Endothelial cell of umbilical vein (primary cell): ENCODE results near the gene NR5A2. TPM values are rescaled to one million over a fixed set of nuclear protein-coding genes. Genes with fewer than 3 reads are reported as not detected.

Experiments
- BruUV-seq: library from RNA; stranded (reverse); fragments of 400-500 nt; replicated peaks from 2 replicates; lab custom pipeline; 2021; lab: Mats Ljungman, UMichigan
- CTCF ChIA-PET: fragments of 300-600, 350-600 bp; sonication (Branson Sonifier 250); formaldehyde crosslinking; loops from one replicate; lab custom pipeline; 2021; ENCODE audit warnings: antibody characterized with exemption, inconsistent platforms; lab: Charles Lee
- POLR2A ChIA-PET: fragments of 300-600, 350-600 bp; sonication (Branson Sonifier 250); formaldehyde crosslinking; loops from one replicate; lab custom pipeline; 2021; ENCODE audit warnings: antibody characterized with exemption, inconsistent platforms; lab: Charles Lee
- DNase-seq: peaks from one replicate; pipeline ENCODE4 v3.0.0-alpha.2; 2011; ENCODE audit warnings: low read depth, low spot score
- FAIRE-seq: peaks from 2 replicates; lab custom pipeline; 2011; peaks lifted over from hg19 to GRCh38; lab: Jason Lieb, UNC
- H2AFZ ChIP-seq: 2 replicates; pipeline ENCODE4 v1.6.0; 2012; ENCODE audit warnings: low read depth, low read length, control low read depth, inconsistent platforms
- H3K27ac ChIP-seq: 2 replicates; pipeline ENCODE4 v1.5.1; 2011; ENCODE audit warnings: low read depth, mild to moderate bottlenecking, control low read depth, low read length, moderate library complexity; ENCODE audit not compliant: insufficient read depth
- H3K27me3 ChIP-seq, 2 experiments: 2 replicates each; pipeline versions ENCODE4 v1.6.0 to v1.6.1; 2011; ENCODE audit warnings: low read length in 2 of 2, mixed read lengths in 1 of 2; ENCODE audit not compliant: control insufficient read depth in 2 of 2, insufficient read depth in 2 of 2
- H3K36me3 ChIP-seq, 2 experiments: 2 replicates in 1 of 2; 3 replicates in 1 of 2; pipeline ENCODE4 v1.5.1; 2011; ENCODE audit warnings: low read length in 2 of 2, mild to moderate bottlenecking in 1 of 2, moderate library complexity in 1 of 2; ENCODE audit not compliant: control insufficient read depth in 2 of 2, insufficient read depth in 2 of 2; ENCODE audit errors: extremely low read depth in 1 of 2
- H3K4me1 ChIP-seq: 3 replicates; pipeline ENCODE4 v1.5.1; 2011; ENCODE audit warnings: mild to moderate bottlenecking, low read length; ENCODE audit not compliant: control insufficient read depth, insufficient read depth; ENCODE audit errors: extremely low read depth
- H3K4me2 ChIP-seq: 2 replicates; pipeline ENCODE4 v1.6.1; 2011; ENCODE audit warnings: low read length, control low read depth, mixed read lengths; ENCODE audit not compliant: insufficient read depth
- H3K4me3 ChIP-seq, 3 experiments: fragments of 200-600 bp in 1 of 3; sonication (generic), shearing (Covaris generic) in 1 of 3; replicated peaks in 1 of 3; 2 replicates each; pipeline ENCODE4 v1.5.1; 2011 to 2016; ENCODE audit warnings: control low read depth in 3 of 3, low read length in 3 of 3, mild to moderate bottlenecking in 2 of 3, inconsistent platforms in 1 of 3, low read depth in 1 of 3, moderate library complexity in 1 of 3; ENCODE audit not compliant: insufficient read depth in 1 of 3
- H3K79me2 ChIP-seq: 2 replicates; pipeline ENCODE4 v1.6.0; 2012; ENCODE audit warnings: low read length, inconsistent platforms; ENCODE audit not compliant: control insufficient read depth, insufficient read depth
- H3K9ac ChIP-seq: replicated peaks from 2 replicates; pipeline ENCODE3; 2011; ENCODE audit warnings: low read length, control low read depth; ENCODE audit not compliant: insufficient read depth; ENCODE audit errors: extremely low read depth
- H3K9me1 ChIP-seq: replicated peaks from 3 replicates; pipeline ENCODE4 v1.6.0; 2011; ENCODE audit warnings: mild to moderate bottlenecking, low read length; ENCODE audit not compliant: control insufficient read depth, insufficient read depth; ENCODE audit errors: extremely low read depth
- H3K9me3 ChIP-seq: replicated peaks from 2 replicates; pipeline ENCODE4 v1.5.1; 2012; ENCODE audit warnings: low read length, inconsistent platforms; ENCODE audit not compliant: control insufficient read depth, insufficient read depth
- H4K20me1 ChIP-seq: replicated peaks from 2 replicates; pipeline ENCODE3; 2011; ENCODE audit warnings: mild to moderate bottlenecking, low read length; ENCODE audit not compliant: control insufficient read depth, insufficient read depth; ENCODE audit errors: extremely low read depth
- EZH2 ChIP-seq: IDR thresholded peaks from 2 replicates; pipeline ENCODE4 v1.6.1; 2012; ENCODE audit warnings: borderline replicate concordance, low read depth, mild to moderate bottlenecking, moderate library complexity, low read length, inconsistent platforms; ENCODE audit not compliant: severe bottlenecking
- FOS ChIP-seq: IDR thresholded peaks from 2 replicates; pipeline ENCODE4 v1.6.1; 2011; ENCODE audit warnings: mild to moderate bottlenecking, low read length, moderate library complexity, borderline replicate concordance; ENCODE audit not compliant: insufficient read depth
- GATA2 ChIP-seq: IDR thresholded peaks from 2 replicates; pipeline ENCODE4 v1.7.0; 2011; ENCODE audit warnings: low read depth, mild to moderate bottlenecking, moderate library complexity, mixed read lengths, low read length; ENCODE audit not compliant: insufficient read length, insufficient read depth
- MYC ChIP-seq: IDR thresholded peaks from one replicate; pipeline ENCODE4 v1.6.1; 2011; ENCODE audit warnings: mild to moderate bottlenecking, low read depth, low read length
- POLR2A ChIP-seq: IDR thresholded peaks from 2 replicates; pipeline ENCODE4 v1.6.1; 2012; ENCODE audit warnings: low read depth, mild to moderate bottlenecking, control low read depth, low read length
- POLR2AphosphoS5 ChIP-seq: IDR thresholded peaks from 2 replicates; pipeline ENCODE4 v1.6.1; 2012; ENCODE audit warnings: low read depth, mild to moderate bottlenecking, control low read depth, low read length, moderate library complexity; ENCODE audit not compliant: insufficient read depth
- dilution Hi-C: fragments of 300-500 bp; cut with MboI; formaldehyde crosslinking; loops from one replicate; pipeline ENCODE4 v1.15.0; 2019; ENCODE audit warnings: low sequenced_read_pairs; ENCODE audit not compliant: extremely low pct_ligation_motif_present
- intact Hi-C: fragments of 100-400 bp; cut with micrococcal nuclease; formaldehyde crosslinking; loops from one replicate; pipeline ENCODE4 v1.10.0; 2022
- polyA plus RNA-seq, 4 experiments: library from polyadenylated mRNA; depleted of rRNA in 3 of 4; stranded (reverse) in 3 of 4; unstranded in 1 of 4; fragments of >200 nt; gene quantifications; 2 replicates each; pipeline versions ENCODE4 v1.2.1 to v1.2.3, GENCODE V29; 2011 to 2012; ENCODE audit warnings: missing spikeins in 1 of 4
- total RNA-seq: library from RNA; stranded (reverse); gene quantifications from 2 replicates; pipeline ENCODE4 v1.2.3, GENCODE V29; 2021
- TF ChIP-seq, protein P1 (sequence below): IDR thresholded peaks from 2 replicates; pipeline ENCODE4 v1.6.1; 2011; ENCODE audit not compliant: insufficient read depth, insufficient read length
- TF ChIP-seq, protein P2 (sequence below), 2 donors: IDR thresholded peaks; 1 replicate in 1 of 2; 2 replicates in 1 of 2; pipeline ENCODE4 v1.5.1; 2011; ENCODE audit warnings: low read length in 2 of 2, mild to moderate bottlenecking in 2 of 2, moderate library complexity in 2 of 2, control low read depth in 1 of 2, inconsistent platforms in 1 of 2, low read depth in 1 of 2; ENCODE audit not compliant: insufficient read depth in 1 of 2; ENCODE audit errors: extremely low read depth in 1 of 2

Gene NR5A2
- total and polyA plus RNA-seq, 2 donors (not counting 3 experiments of a cell fraction or from before 2014, with no cell fraction given) = 3.4 to 12.1 TPM

DNA sequence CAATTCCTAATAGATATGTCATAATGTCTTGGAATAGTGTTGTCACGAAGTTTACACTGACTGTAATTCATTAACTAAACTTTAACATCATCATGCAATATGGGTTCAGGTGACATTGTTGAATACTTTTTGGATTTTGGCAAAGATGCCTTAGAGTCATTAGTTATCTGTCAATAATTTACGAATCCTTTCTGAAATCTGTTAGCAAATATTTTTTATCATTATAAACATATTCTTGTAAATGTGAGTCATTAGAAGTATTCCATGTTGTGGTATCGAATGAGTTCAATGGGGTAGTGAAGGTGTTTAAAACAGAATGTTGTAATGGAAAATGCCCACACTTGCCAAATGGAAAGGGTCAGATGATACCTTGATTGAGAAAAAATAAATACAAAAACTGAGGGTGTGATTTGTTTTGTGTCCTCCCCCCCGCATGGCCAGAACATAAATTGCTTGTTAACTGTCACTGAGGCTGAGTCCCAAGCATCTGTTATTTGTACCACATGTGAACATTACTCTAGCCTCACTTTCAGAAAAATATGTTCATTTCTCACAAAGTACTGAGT lies 5.2 kb upstream of the NR5A2 start:
- H3K9me3 ChIP-seq = no peaks in the 10 kb centered on the region
- no peak overlapping the region for H3K4me3 ChIP-seq
- FAIRE-seq = no peak
- peaks cover 0 to 4% of the 10 kb centered on the region in 2 experiments for H3K27me3 ChIP-seq
- H3K4me1 ChIP-seq = no peaks in the 10 kb centered on the region
- H4K20me1 ChIP-seq = no peaks in the 10 kb centered on the region
- H3K9ac ChIP-seq = no peak overlapping the region
- no peak overlapping the region for H2AFZ ChIP-seq
- no peak overlapping the region for H3K4me2 ChIP-seq
- intact Hi-C loops = no loop called here
- CTCF ChIA-PET = interaction anchor here (1.0 kb wide), 1 partner anchor 20 kb away, joined by 3 read pairs; no protein-coding TSS in a partner anchor
- DNase-seq = no peak
- POLR2A ChIA-PET = no interaction called here
- no TSS peak for BruUV-seq
- TF ChIP-seq, protein P1, sequence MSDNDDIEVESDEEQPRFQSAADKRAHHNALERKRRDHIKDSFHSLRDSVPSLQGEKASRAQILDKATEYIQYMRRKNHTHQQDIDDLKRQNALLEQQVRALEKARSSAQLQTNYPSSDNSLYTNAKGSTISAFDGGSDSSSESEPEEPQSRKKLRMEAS = no peak
- no peak for TF ChIP-seq GATA2
- no peak for TF ChIP-seq POLR2A
- TF ChIP-seq FOS = no peak
- TF ChIP-seq, protein P2, sequence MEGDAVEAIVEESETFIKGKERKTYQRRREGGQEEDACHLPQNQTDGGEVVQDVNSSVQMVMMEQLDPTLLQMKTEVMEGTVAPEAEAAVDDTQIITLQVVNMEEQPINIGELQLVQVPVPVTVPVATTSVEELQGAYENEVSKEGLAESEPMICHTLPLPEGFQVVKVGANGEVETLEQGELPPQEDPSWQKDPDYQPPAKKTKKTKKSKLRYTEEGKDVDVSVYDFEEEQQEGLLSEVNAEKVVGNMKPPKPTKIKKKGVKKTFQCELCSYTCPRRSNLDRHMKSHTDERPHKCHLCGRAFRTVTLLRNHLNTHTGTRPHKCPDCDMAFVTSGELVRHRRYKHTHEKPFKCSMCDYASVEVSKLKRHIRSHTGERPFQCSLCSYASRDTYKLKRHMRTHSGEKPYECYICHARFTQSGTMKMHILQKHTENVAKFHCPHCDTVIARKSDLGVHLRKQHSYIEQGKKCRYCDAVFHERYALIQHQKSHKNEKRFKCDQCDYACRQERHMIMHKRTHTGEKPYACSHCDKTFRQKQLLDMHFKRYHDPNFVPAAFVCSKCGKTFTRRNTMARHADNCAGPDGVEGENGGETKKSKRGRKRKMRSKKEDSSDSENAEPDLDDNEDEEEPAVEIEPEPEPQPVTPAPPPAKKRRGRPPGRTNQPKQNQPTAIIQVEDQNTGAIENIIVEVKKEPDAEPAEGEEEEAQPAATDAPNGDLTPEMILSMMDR (IDR thresholded peaks at IDR 0.05; ENCODE audit: extremely low read depth in 1 of 2, insufficient read depth in 1 of 2, low read depth in 1 of 2, low read length in 2 of 2) = no peak
- TF ChIP-seq EZH2 = no peak
- TF ChIP-seq MYC = no peak
- no peak for TF ChIP-seq POLR2AphosphoS5
- dilution Hi-C loops = no loop called here
- H3K36me3 ChIP-seq = no peaks in the 10 kb centered on the region
- no peaks in the 10 kb centered on the region for H3K79me2 ChIP-seq
- no peak overlapping the region for H3K27ac ChIP-seq
- no peaks in the 10 kb centered on the region for H3K9me1 ChIP-seq
